BE2C (cell line): Measurements from ENCODE around the gene ABHD10.

Source experiments
- DNase-seq: peaks from one replicate; pipeline ENCODE4 v3.0.0-alpha.2; 2020
- H3K27me3 ChIP-seq: fragments of 250-450 bp; sonication (Bioruptor Pico); 2 replicates; pipeline ENCODE4 v1.5.1; 2020; ENCODE audit warnings: mild to moderate bottlenecking
- H3K36me3 ChIP-seq: fragments of 250-450 bp; sonication (Bioruptor Pico); 2 replicates; pipeline ENCODE4 v1.5.1; 2020; ENCODE audit warnings: mild to moderate bottlenecking
- H3K4me1 ChIP-seq: fragments of 250-450 bp; sonication (Bioruptor Pico); 2 replicates; pipeline ENCODE4 v1.5.1; 2020
- H3K4me3 ChIP-seq: 2 replicates; pipeline ENCODE4 v1.5.1; 2011; ENCODE audit warnings: low read depth, low read length
- H3K9me3 ChIP-seq: fragments of 250-450 bp; sonication (Bioruptor Pico); 2 replicates; pipeline ENCODE4 v1.5.1; 2020
- TF ChIP-seq, protein P1 (sequence below): IDR thresholded peaks from 2 replicates; pipeline ENCODE4 v1.5.1; 2012; ENCODE audit warnings: mild to moderate bottlenecking, low read depth, low read length

Gene ABHD10

GRCh38 chr3:112000966-112001365, 22.1 kb downstream of the ABHD10 start:
- H3K27me3 ChIP-seq, result no peaks in the 10 kb centered on the region
- no peaks in the 10 kb centered on the region for H3K9me3 ChIP-seq
- H3K4me3 ChIP-seq, result no peak overlapping the region
- H3K36me3 ChIP-seq, result no peaks in the 10 kb centered on the region
- no peak for DNase-seq
- H3K4me1 ChIP-seq, result no peaks in the 10 kb centered on the region
- TF ChIP-seq, protein P1, sequence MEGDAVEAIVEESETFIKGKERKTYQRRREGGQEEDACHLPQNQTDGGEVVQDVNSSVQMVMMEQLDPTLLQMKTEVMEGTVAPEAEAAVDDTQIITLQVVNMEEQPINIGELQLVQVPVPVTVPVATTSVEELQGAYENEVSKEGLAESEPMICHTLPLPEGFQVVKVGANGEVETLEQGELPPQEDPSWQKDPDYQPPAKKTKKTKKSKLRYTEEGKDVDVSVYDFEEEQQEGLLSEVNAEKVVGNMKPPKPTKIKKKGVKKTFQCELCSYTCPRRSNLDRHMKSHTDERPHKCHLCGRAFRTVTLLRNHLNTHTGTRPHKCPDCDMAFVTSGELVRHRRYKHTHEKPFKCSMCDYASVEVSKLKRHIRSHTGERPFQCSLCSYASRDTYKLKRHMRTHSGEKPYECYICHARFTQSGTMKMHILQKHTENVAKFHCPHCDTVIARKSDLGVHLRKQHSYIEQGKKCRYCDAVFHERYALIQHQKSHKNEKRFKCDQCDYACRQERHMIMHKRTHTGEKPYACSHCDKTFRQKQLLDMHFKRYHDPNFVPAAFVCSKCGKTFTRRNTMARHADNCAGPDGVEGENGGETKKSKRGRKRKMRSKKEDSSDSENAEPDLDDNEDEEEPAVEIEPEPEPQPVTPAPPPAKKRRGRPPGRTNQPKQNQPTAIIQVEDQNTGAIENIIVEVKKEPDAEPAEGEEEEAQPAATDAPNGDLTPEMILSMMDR, result no peak

DNA sequence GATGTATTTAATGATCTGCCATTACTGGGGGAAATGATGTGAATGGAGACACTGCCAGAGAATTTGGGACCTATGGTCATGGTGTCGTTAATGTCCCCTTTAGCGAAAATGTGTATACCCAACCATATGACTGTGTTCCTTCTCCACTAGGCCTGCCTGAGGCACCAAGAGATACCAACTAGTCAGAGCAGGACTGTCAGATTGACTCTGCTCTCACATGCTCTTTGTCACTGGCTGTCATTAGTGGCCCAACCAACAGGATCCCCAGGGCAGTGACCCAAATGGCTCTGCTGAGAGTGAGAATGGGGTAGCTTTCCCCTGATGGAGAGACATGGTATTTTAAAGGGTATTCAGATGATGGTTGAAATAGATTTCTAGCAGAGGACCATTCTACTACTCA, 22.7 kb downstream of the ABHD10 start:
- Histone ChIP-seq H3K4me3 (no peak overlapping the region), H3K4me1 (no peaks in the 10 kb centered on the region), H3K36me3 (no peaks in the 10 kb centered on the region), H3K9me3 (no peaks in the 10 kb centered on the region), H3K27me3 (no peaks in the 10 kb centered on the region)
- TF ChIP-seq, protein P1, result no peak
- no peak for DNase-seq

DNA sequence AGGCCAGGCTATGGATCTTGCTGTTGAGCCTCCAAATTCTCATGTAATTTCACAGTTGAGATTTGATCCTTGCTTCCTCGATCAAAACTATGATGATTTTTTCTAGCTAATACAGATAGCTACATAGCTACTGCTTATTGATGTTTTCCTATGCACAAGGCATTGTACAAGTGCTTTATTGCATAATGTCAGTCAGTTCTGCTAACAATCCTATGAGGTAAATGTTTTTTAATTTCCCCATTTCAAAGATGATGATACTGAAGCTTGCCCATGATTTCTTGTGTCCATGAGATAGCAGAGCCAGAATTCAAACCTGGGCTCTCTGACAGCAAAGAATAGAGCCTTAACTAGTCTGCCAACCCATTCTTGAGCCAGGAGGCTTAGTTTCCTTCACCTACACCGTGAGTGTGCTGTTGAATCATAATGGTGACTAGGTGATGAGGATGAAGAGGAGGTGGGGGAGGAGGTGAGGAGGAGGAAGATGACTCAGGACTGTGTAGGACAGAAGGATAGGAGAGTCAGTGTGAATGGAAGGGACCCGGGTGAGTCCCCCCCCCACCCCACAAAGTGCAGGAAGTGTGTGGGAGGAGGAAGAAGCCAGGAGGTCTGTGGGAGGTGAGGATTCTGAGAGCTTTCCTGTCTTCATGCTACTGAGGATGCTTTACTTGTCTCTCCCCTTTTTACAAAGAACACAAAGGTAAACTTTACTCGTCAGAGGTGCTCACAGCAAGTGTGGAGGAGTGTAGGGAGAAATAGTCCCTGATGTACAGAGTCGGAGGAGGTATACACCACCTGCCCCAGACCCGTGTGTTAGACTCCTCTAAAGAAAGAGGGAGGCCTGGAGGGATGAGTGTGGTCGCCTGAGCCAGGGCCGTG, 23.5 kb downstream of the ABHD10 start:
- H3K4me1 ChIP-seq, result no peaks in the 10 kb centered on the region
- H3K4me3 ChIP-seq, result no peak overlapping the region
- no peak for DNase-seq
- no peaks in the 10 kb centered on the region for H3K27me3 ChIP-seq
- H3K36me3 ChIP-seq, result no peaks in the 10 kb centered on the region
- H3K9me3 ChIP-seq, result no peaks in the 10 kb centered on the region
- TF ChIP-seq, protein P1, result no peak

DNA sequence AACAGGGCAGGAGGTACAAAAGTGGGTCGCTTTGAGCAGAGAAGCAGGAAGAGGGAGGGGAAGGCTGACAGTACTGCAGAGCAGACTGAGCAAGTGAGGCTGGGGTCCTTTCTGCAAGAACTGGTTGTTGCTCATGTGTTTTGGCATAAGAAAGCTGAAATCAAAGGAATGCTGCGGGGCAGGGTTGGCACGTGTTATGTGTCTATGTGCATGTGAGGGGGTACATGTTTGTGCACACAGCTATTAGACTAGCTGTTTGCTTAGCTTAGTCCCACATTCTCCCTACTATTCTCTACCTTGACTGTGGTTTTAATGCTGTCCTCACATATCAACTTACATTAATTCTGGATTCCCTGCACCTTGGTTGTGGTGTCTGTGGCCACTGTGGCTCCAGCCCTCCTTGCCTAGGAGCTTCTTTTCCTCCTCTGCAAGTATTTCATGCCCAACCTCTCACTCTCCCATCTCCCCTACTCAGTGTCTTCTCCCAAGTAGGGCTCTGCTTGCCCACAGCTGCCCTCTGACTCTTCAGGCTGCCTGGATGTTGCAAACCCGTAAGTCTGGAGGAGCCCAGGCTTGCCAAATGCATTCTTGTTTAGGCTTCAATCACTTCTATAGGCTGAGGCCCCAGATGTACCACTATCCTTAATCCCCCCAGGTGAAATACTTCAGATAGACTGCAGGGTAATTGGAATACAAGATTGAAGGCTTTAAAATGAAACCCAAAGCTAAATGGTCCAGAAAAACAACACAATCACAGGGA, 24.7 kb downstream of the ABHD10 start:
- DNase-seq, result no peak
- Histone ChIP-seq H3K9me3 (no peaks in the 10 kb centered on the region), H3K4me3 (no peak overlapping the region), H3K27me3 (no peaks in the 10 kb centered on the region), H3K4me1 (no peaks in the 10 kb centered on the region), H3K36me3 (no peaks in the 10 kb centered on the region)
- TF ChIP-seq, protein P1, result no peak

- DNase-seq, result no peak
- H3K4me3 ChIP-seq, result no peak overlapping the region
- no peaks in the 10 kb centered on the region for H3K4me1 ChIP-seq
- H3K27me3 ChIP-seq, result no peaks in the 10 kb centered on the region
- H3K9me3 ChIP-seq, result no peaks in the 10 kb centered on the region
- TF ChIP-seq, protein P1, result no peak
- H3K36me3 ChIP-seq, result no peaks in the 10 kb centered on the region
These were observed 25.4 kb downstream of the ABHD10 start for GRCh38 chr3:112004187-112004586.

- H3K9me3 ChIP-seq, result no peaks in the 10 kb centered on the region
- no peak for DNase-seq
- H3K4me1 ChIP-seq, result no peaks in the 10 kb centered on the region
These were observed 25.8 kb downstream of the ABHD10 start for GRCh38 chr3:112004669-112005068.

More at GRCh38 chr3:112004669-112005068, 25.8 kb downstream of the ABHD10 start:
- TF ChIP-seq, protein P1, result no peak
- Histone ChIP-seq H3K36me3 (no peaks in the 10 kb centered on the region), H3K4me3 (no peak overlapping the region), H3K27me3 (no peaks in the 10 kb centered on the region)
